ENCODE measurements around the gene ABCG1. TPM values are rescaled to one million over a fixed set of nuclear protein-coding genes. Genes with fewer than 3 reads are reported as not detected.

The ABCG1 gene
- total and polyA plus RNA-seq, 4 donors, result 1.6 to 9.7 (median 5.3) TPM

DNA sequence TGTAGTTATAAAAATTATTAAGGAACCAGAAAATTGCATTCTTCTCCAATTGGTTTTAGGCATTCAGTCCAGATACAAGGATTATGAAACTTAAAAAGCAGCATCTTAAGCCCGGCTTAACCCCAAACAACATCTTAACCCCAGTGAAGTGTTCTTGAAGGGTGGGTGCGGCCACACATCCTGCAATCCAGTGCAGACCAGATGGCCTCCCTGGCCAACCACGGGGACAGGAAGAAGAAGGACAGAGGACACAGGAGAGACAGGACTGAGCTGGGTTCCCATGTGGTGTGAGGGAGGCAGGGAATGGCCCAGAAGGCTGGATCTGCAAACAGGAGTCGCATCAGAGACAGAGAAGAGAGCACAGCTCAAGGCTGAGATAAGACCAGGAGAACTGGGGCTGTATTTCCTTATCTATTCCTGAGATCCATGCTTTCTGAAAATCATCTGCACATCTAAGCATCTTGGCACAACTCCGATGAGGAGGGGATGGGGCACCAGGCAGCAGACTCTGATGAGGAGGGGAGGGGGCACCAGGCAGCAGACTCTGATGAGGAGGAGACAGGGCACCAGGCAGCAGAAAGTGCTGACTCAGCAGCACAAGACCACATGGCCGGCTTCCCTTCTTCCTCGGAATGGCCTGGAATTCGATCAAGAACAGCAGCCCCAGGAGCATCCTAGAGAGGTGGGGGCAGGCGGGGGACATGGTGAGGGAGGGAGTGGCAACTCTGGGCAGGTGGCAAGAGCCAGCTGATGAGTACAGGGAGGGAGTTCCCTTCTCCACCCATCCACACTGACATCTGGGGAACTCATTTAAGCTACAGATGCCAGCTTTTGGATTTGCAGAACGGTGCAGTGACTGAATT is 26.6 kb downstream of the ABCG1 start:
- Histone ChIP-seq H3K27ac (ENCODE audit: low read depth in 1 of 2, low read length in 2 of 2) (no peak overlapping the region), H3K36me3 (ENCODE audit: control insufficient read depth in 4 of 4, insufficient read depth in 3 of 4, low read depth in 1 of 4, low read length in 3 of 4) (no peaks in the 10 kb centered on the region), H3K4me3 (ENCODE audit: low read depth in 1 of 3, low read length in 3 of 3) (no peak overlapping the region), H3K9ac (ENCODE audit: low read depth in 1 of 2, low read length in 2 of 2) (no peak overlapping the region), H3K9me3 (ENCODE audit: control insufficient read depth in 4 of 4, low read length in 3 of 4) (no peaks in the 10 kb centered on the region), H3K4me1 (ENCODE audit: control insufficient read depth in 4 of 4, insufficient read depth in 4 of 4, low read length in 3 of 4) (no peaks in the 10 kb centered on the region), H3K27me3 (ENCODE audit: control insufficient read depth in 4 of 4, insufficient read depth in 4 of 4, low read length in 3 of 4) (no peaks in the 10 kb centered on the region)
- TF ChIP-seq JUND (IDR thresholded peaks at IDR 0.05) (no peak), YY1 (IDR thresholded peaks at IDR 0.05) (no peak), RAD21 (IDR thresholded peaks at IDR 0.05) (no peak), RXRA (IDR thresholded peaks at IDR 0.05) (no peak), HNF4G (IDR thresholded peaks at IDR 0.05) (no peak), EGR1 (IDR thresholded peaks at IDR 0.05; ENCODE audit: low read depth in 2 of 2) (no peak), FOXA2 (IDR thresholded peaks at IDR 0.05) (no peak), SP1 (IDR thresholded peaks at IDR 0.05) (no peak), HNF4A (conservative IDR thresholded peaks at IDR 0.05) (no peak), FOXA1 (IDR thresholded peaks at IDR 0.05) (no peak), TAF1 (conservative IDR thresholded peaks at IDR 0.05) (no peak), NR2F2 (IDR thresholded peaks at IDR 0.05) (no peak), GABPA (IDR thresholded peaks at IDR 0.05 in 1 of 2, conservative IDR thresholded peaks at IDR 0.05 in 1 of 2) (no peak)
- TF ChIP-seq, protein P1, sequence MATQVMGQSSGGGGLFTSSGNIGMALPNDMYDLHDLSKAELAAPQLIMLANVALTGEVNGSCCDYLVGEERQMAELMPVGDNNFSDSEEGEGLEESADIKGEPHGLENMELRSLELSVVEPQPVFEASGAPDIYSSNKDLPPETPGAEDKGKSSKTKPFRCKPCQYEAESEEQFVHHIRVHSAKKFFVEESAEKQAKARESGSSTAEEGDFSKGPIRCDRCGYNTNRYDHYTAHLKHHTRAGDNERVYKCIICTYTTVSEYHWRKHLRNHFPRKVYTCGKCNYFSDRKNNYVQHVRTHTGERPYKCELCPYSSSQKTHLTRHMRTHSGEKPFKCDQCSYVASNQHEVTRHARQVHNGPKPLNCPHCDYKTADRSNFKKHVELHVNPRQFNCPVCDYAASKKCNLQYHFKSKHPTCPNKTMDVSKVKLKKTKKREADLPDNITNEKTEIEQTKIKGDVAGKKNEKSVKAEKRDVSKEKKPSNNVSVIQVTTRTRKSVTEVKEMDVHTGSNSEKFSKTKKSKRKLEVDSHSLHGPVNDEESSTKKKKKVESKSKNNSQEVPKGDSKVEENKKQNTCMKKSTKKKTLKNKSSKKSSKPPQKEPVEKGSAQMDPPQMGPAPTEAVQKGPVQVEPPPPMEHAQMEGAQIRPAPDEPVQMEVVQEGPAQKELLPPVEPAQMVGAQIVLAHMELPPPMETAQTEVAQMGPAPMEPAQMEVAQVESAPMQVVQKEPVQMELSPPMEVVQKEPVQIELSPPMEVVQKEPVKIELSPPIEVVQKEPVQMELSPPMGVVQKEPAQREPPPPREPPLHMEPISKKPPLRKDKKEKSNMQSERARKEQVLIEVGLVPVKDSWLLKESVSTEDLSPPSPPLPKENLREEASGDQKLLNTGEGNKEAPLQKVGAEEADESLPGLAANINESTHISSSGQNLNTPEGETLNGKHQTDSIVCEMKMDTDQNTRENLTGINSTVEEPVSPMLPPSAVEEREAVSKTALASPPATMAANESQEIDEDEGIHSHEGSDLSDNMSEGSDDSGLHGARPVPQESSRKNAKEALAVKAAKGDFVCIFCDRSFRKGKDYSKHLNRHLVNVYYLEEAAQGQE (IDR thresholded peaks at IDR 0.05), result no peak
- TF ChIP-seq, protein P2, sequence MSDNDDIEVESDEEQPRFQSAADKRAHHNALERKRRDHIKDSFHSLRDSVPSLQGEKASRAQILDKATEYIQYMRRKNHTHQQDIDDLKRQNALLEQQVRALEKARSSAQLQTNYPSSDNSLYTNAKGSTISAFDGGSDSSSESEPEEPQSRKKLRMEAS (IDR thresholded peaks at IDR 0.05), result no peak
- TF ChIP-seq, protein P3, sequence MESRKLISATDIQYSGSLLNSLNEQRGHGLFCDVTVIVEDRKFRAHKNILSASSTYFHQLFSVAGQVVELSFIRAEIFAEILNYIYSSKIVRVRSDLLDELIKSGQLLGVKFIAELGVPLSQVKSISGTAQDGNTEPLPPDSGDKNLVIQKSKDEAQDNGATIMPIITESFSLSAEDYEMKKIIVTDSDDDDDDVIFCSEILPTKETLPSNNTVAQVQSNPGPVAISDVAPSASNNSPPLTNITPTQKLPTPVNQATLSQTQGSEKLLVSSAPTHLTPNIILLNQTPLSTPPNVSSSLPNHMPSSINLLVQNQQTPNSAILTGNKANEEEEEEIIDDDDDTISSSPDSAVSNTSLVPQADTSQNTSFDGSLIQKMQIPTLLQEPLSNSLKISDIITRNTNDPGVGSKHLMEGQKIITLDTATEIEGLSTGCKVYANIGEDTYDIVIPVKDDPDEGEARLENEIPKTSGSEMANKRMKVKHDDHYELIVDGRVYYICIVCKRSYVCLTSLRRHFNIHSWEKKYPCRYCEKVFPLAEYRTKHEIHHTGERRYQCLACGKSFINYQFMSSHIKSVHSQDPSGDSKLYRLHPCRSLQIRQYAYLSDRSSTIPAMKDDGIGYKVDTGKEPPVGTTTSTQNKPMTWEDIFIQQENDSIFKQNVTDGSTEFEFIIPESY (IDR thresholded peaks at IDR 0.05), result no peak
- TF ChIP-seq, protein P4, sequence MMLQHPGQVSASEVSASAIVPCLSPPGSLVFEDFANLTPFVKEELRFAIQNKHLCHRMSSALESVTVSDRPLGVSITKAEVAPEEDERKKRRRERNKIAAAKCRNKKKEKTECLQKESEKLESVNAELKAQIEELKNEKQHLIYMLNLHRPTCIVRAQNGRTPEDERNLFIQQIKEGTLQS (IDR thresholded peaks at IDR 0.05), result no peak
- no peak for DNase-seq (ENCODE audit: low spot score)
- WGBS, result 64% methylated on average over 10 of the region's 10 CpGs

DNA sequence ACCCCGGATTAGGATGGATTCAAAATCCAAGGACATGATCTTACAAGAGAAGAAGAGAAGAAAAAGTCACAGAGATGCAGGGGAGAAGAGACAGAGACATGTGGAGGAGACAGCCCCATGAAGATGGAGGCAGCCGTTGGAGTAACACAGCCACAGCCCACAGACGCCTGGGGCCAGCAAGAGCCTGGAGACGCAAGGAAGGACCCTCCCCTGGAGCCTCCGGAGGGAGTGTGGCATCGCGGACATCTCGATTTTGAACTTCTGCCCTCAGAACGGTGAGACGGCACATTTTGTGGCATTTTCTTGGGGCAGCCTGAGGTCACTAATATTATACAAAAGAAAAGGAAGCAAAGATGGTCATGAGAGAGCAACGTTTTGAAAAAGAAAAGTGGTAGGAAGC is 28.8 kb downstream of the ABCG1 start:
- Histone ChIP-seq H3K4me3 (ENCODE audit: low read depth in 1 of 3, low read length in 3 of 3) (no peak overlapping the region), H3K4me1 (ENCODE audit: control insufficient read depth in 4 of 4, insufficient read depth in 4 of 4, low read length in 3 of 4) (no peaks in the 10 kb centered on the region), H3K27ac (ENCODE audit: low read depth in 1 of 2, low read length in 2 of 2) (no peak overlapping the region), H3K36me3 (ENCODE audit: control insufficient read depth in 4 of 4, insufficient read depth in 3 of 4, low read depth in 1 of 4, low read length in 3 of 4) (no peaks in the 10 kb centered on the region), H3K27me3 (ENCODE audit: control insufficient read depth in 4 of 4, insufficient read depth in 4 of 4, low read length in 3 of 4) (no peaks in the 10 kb centered on the region), H3K9me3 (ENCODE audit: control insufficient read depth in 4 of 4, low read length in 3 of 4) (no peaks in the 10 kb centered on the region), H3K9ac (ENCODE audit: low read depth in 1 of 2, low read length in 2 of 2) (no peak overlapping the region)
- no peak for DNase-seq (ENCODE audit: low spot score)
- 74% methylated on average over 11 of the region's 11 CpGs for WGBS
- TF ChIP-seq FOXA1 (IDR thresholded peaks at IDR 0.05) (no peak), YY1 (IDR thresholded peaks at IDR 0.05) (no peak), JUND (IDR thresholded peaks at IDR 0.05) (no peak), TAF1 (conservative IDR thresholded peaks at IDR 0.05) (no peak), RAD21 (IDR thresholded peaks at IDR 0.05) (no peak), FOXA2 (IDR thresholded peaks at IDR 0.05) (no peak)
- TF ChIP-seq, protein P3 (IDR thresholded peaks at IDR 0.05), result no peak
- TF ChIP-seq, protein P1 (IDR thresholded peaks at IDR 0.05), result no peak
- TF ChIP-seq, protein P2 (IDR thresholded peaks at IDR 0.05), result no peak

Data from liver (tissue), 9 donors.